Hippocampal formation (tissue), 2 donors: ENCODE measurements around the gene COMMD7.

ENCODE experiments used
- DNase-seq, 2 donors: peaks; one replicate each; lab custom pipeline; 2025; lab: John Stamatoyannopoulos, UW

COMMD7 gene

GRCh38 chr20:32675223-32675975 is 67.9 kb downstream of the COMMD7 start:
- DNase-seq = no peak

DNA sequence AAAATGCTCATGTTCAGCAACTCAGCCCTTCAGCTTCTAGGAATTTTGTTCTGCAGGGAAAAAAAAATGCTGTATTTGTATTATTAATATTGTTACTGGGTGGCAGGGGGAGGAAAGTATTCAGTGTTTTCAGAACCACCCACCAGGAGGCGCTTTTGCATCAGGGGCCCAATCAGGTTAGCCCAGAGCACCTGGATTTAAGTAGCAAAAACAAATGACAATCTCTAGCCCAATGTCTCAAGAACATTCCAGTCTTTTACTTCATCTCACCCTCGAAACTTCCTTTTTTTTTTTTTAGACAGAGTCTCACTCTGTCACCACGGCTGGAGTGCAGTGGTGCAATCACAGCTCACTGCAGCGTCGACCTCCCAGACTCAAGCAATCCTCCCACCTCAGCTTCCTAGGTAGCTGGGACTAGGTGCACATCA is 68.9 kb downstream of the COMMD7 start:
- no peak for DNase-seq

DNA sequence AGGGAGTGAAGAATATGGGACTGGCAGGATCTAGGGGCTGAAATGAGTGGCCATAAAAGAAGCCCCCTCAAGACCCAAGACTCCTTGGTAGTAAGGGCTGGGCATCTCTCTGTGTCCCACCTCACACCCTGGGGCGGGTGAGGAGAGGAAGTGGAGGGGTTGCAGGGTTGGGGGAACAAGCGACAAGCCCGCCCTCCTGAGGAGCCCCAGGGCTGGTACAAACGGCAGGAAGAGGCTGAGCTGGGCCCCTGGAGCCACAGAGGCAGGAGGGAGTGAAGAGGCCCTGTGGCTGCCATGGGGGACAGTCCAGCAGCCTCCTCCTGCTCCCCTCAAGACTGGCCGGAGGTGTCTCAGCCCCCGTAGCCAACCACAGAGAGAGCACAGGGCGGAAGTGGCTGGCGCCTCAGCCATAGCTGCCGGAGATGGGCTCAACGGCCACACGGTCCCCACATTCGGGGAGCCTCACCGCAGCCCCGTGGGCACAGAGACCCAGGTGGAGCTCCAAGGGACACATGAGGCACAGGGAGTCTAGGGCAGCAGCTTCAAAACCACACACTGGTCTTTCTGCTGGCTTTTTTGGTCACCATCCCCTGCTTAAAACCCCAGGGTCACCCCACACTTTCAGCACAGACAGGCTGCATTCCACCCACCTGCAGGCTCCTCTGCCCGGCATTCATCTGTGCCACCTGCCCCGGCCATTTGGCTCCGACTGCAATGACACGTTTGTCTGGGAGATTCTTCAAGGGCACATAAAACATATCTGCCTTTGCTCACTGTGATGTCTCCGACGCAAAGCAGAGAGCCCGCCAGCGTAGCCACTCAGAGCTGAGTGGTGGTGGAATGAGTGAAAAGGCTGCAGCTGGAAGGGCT is 70.0 kb downstream of the COMMD7 start:
- DNase-seq = no peak

GRCh38 chr20:32672394-32672981 is 70.8 kb downstream of the COMMD7 start:
- DNase-seq = peak in 1 of 2 donors; percentile 12

DNA sequence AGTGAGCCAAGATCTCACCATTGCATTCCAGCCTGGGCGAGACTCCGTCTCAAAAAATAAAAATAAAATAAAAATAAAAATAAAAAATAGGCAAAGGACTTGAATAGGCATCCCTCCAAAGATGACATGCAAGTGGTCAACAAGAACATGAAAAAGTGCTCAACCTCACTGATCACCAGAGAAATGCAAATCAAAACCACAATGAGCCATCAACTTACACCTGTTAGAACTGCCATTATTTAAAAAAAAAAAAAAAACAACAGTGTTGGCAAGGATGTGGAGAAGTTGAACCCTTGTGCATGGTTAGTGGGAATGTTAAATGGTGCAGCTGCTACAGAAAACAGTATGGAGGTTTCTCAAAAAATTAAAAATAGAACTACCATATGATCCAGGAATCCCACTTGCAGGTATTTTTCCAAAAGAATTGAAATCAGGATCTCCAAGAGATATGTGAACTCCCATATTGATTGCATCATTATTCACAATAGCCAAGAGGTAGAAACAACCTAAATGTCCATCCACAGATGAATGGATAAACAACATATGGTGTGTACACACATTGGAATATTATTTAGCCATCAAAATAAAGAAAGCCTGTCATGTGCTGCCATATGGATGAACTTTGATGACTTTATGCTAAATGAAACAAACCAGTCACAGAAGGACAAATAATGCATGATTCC is 72.4 kb downstream of the COMMD7 start:
- DNase-seq = no peak

- DNase-seq = no peak
Measured at GRCh38 chr20:32667027-32667426, 76.2 kb downstream of the COMMD7 start.

- DNase-seq = no peak
Measured at GRCh38 chr20:32664678-32665159, 78.5 kb downstream of the COMMD7 start.

- DNase-seq = no peak
Measured at GRCh38 chr20:32664012-32664677, 79.1 kb downstream of the COMMD7 start.

DNA sequence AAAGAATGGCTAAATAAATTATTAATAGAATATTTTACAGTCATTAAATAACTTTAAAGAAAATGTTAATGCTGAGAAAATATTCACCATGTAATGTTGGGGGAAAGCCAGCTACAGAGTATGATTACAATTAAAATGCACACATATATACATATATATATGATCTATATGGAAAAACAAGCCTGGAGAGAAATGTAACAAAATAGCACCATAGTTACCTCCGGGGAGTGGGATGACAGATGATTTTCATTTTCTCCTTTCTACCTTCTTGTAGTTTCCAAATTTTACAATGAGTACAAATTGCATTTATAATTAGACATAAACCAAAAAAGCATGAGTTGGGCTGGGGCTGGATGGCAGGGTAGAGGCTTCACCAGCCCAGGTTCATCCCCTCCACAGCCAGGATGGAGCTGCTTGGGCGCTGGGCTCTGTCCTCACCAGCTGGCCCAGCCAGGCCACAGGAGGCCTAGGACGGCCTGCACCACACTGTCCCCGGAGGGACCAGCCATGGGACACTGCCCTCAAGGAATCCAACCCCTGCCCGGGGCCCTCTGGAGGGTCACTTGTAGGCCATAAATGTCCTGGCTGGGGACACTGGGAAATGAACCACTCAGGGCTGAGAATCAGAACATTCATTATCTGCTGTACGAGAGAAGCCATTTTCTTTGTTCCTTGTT is 79.8 kb downstream of the COMMD7 start:
- DNase-seq = no peak

- no peak for DNase-seq
Measured at GRCh38 chr20:32661820-32662528, 81.3 kb downstream of the COMMD7 start.

- DNase-seq = no peak
Measured at GRCh38 chr20:32660661-32661060, 82.6 kb downstream of the COMMD7 start.

- DNase-seq = no peak
Measured at GRCh38 chr20:32656827-32657226, 86.4 kb downstream of the COMMD7 start.

GRCh38 chr20:32655903-32656512 is 87.3 kb downstream of the COMMD7 start:
- DNase-seq = no peak

GRCh38 chr20:32652739-32653526 is 90.3 kb downstream of the COMMD7 start:
- DNase-seq = peak; percentile 71 to 81
